ENCODE measurements around the gene TIMM29. TPM values are rescaled to one million over a fixed set of nuclear protein-coding genes. Genes with fewer than 3 reads are reported as not detected.

The TIMM29 gene
- total RNA-seq, 1 experiment from 2014 or later, result 23.4 TPM

GRCh38 chr19:10898633-10899032 lies 30.0 kb upstream of the TIMM29 start:
- Histone ChIP-seq H3K18ac (ENCODE audit: insufficient read length, low read depth, low read length) (no peak overlapping the region), H2BK5ac (ENCODE audit: insufficient read length, low read length) (no peak overlapping the region), H4K20me1 (ENCODE audit: control insufficient read depth, insufficient read depth, insufficient read length) (no peaks in the 10 kb centered on the region)

More at GRCh38 chr19:10898633-10899032, 30.0 kb upstream of the TIMM29 start:
- Histone ChIP-seq H3K4me2 (ENCODE audit: insufficient read depth, insufficient read length, low read length) (no peak overlapping the region), H2AK5ac (ENCODE audit: insufficient read length, low read length) (no peak overlapping the region), H3K23me2 (ENCODE audit: insufficient read length, low read depth, low read length, poor library complexity, severe bottlenecking) (no peaks in the 10 kb centered on the region), H2BK12ac (ENCODE audit: insufficient read length, low read depth, low read length) (no peak overlapping the region), H3K4ac (ENCODE audit: low read depth, low read length) (no peak overlapping the region), H3K27me3 (ENCODE audit: insufficient read depth, low read length) (no peaks in the 10 kb centered on the region), H4K8ac (replicated peaks; ENCODE audit: insufficient read length, low read depth, low read length) (no peak overlapping the region), H2AFZ (ENCODE audit: low read length) (no peak overlapping the region), H4K5ac (ENCODE audit: insufficient read length, low read depth, low read length) (no peak overlapping the region), H2BK20ac (ENCODE audit: low read depth, low read length, poor library complexity, severe bottlenecking) (no peak overlapping the region), H3K56ac (ENCODE audit: insufficient read length, low read depth, low read length) (no peak overlapping the region), H3K9ac (ENCODE audit: extremely low read depth, insufficient read length, low read length) (no peak overlapping the region), H3K23ac (ENCODE audit: insufficient read length, low read depth, low read length) (no peak overlapping the region), H3K4me1 (ENCODE audit: insufficient read depth, low read length) (no peaks in the 10 kb centered on the region), H2BK120ac (ENCODE audit: low read depth, low read length, poor library complexity, severe bottlenecking) (no peak overlapping the region), H3K14ac (ENCODE audit: insufficient read depth, low read length) (no peak overlapping the region), H3K79me2 (ENCODE audit: insufficient read depth, low read length) (no peaks in the 10 kb centered on the region; the same call in 1 of the 2 replicates), H2BK15ac (ENCODE audit: low read depth, low read length) (no peak overlapping the region), H3K9me3 (ENCODE audit: control insufficient read depth, low read depth, low read length) (no peaks in the 10 kb centered on the region), H3T11ph (ENCODE audit: low read length) (no peak overlapping the region), H3K27ac (ENCODE audit: insufficient read length, low read depth, low read length) (no peak overlapping the region), H3K79me1 (ENCODE audit: insufficient read depth, low read depth, low read length, poor library complexity, severe bottlenecking) (no peaks in the 10 kb centered on the region), H4K91ac (ENCODE audit: insufficient read length, low read depth, low read length) (no peak overlapping the region)
- no peak for TF ChIP-seq CTCF (conservative IDR thresholded peaks at IDR 0.05)
- peaks cover 5 to 9% of the 10 kb centered on the region in 2 experiments; a peak in 3 of 5 replicates for H3K9me3 Mint-ChIP-seq
- no CpG with 5 or more reads among the region's 10 CpGs for WGBS (ENCODE audit: extremely low coverage, insufficient read length, low lambda C conversion rate)
- no peak for DNase-seq
- peaks cover 31% of the 10 kb centered on the region in 2 experiments for H3K4me1 Mint-ChIP-seq
- H3K36me3 Mint-ChIP-seq (ENCODE audit: insufficient read depth in 1 of 3, low read depth in 3 of 3), result peaks cover 7 to 11% (median 9%) of the 10 kb centered on the region in 3 experiments; a peak in 6 of 7 replicates
- H3K27ac Mint-ChIP-seq, result peak overlapping the region in 1 of 3 experiments; percentile 79; a peak in 1 of 7 replicates
- H3K27me3 Mint-ChIP-seq (ENCODE audit: low read depth), result no peaks in the 10 kb centered on the region; the same call in none of the 2 replicates
- H3K4me3 Mint-ChIP-seq, result peak overlapping the region in 1 of 2 experiments; percentile 14; a peak in 1 of 5 replicates
